Fibroblast of skin of left biceps (primary cell): Measurements from ENCODE around the gene MFAP4.

ENCODE experiments used
- DNase-seq, 2 experiments: peaks; one replicate each; pipeline ENCODE4 v3.0.0-alpha.2; 2013; ENCODE audit warnings: low read depth in 2 of 2

The MFAP4 gene

GRCh38 chr17:19348081-19348650, 38.8 kb downstream of the MFAP4 start:
- DNase-seq, result no peak

DNA sequence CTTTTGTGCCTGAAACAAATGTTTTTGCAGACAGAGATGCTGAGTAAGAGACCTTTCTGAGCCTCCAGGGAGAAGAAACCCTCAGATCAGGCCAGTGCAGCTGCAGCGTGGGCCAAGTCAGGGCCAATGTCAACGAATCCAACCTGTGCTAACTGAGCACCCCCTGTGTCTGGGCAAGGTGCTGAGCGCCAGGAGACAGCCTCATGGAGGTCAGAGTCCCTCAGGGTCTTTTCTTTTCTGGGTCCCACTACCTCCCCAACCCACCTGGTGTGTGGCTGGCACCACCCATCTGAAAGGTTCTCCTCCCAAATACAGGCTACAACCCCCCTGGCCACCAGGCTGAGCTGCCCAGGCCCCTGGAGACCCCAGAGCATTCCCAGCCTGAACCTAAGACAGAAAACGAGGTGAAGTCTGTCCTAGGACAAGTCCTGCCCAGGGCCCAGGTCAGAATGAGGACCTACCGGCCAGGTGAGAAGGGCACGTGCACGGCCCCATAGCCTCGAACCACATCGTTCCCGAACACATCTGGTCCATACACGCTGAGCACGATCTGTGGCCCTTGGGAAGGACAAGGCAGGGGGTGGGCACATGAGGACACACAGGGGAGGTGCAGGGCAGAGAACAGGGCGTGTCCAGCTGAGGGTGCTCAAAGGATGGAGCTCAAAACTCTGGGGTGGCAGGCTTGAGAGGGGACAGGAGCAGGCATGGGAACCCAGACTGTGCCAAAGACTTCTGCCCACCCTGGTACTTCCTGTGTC, 39.5 kb downstream of the MFAP4 start:
- DNase-seq, result no peak

GRCh38 chr17:19346351-19347255, 40.4 kb downstream of the MFAP4 start:
- peak in 1 of 2 experiments; percentile 23 for DNase-seq

- DNase-seq, result no peak
Observed at GRCh38 chr17:19345486-19346350, 41.3 kb downstream of the MFAP4 start.

GRCh38 chr17:19345067-19345460, 41.9 kb downstream of the MFAP4 start:
- no peak for DNase-seq

- DNase-seq, result no peak
Observed at GRCh38 chr17:19344311-19345066, 42.5 kb downstream of the MFAP4 start.

DNA sequence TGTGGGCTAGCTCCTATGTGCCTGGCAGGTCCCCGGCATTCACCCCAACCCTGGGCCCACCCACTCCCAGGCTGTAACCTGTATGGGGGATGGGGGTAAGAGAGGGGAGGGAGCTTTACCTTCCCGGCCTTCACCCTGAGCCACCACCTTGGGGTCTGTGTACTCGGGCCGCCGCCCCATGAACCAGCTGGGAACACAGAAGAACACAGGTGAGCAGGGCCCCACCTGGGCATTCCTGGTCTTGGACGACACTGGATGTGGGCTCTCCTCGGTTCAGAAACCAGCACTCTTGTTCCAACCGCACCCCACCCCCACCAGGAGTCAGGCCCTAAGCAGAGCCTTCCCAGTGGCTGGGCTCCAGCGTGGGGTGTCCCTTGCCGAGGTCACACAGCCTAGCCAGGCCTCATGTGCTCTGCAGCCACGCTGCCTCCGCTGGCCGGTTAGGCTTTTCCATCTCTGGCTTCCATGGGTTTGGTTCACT, 43.3 kb downstream of the MFAP4 start:
- DNase-seq, result no peak

- no peak for DNase-seq
Observed at GRCh38 chr17:19343256-19343630, 43.7 kb downstream of the MFAP4 start.

DNA sequence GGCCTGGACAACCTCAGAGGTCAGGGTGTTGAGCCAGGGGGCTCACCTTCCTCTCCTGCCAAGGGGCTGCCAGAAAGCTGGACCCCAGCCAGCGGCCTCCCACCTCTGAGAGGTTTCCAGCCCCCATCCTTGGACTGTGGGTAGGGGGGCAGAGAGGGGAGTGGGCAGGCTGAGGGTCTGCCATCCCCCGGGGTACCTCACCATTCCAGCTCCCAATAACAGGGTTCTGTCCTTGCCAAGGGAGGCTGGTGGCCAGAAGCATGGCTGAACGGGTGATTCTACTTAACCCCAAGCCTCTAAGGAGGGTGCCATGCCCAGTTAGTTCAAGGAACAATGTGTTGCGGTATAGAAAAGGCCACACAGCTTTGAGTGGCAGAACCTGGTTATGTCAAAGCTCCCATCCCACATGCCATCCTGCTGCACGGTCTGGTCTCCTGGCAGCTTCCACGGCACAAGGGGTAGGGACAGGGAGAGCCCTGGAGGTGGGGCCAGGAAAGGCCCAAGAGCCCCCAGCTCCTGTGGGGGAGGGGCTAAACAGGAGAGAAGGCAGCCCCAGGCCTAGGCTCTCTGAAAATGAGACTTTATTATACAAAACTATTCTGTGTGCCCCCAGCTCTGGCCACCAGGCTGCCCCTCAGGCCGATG, 44.3 kb downstream of the MFAP4 start:
- DNase-seq, result no peak

- peak in 1 of 2 experiments; percentile 7 for DNase-seq
Observed at GRCh38 chr17:19341641-19342610, 45.1 kb downstream of the MFAP4 start.

DNA sequence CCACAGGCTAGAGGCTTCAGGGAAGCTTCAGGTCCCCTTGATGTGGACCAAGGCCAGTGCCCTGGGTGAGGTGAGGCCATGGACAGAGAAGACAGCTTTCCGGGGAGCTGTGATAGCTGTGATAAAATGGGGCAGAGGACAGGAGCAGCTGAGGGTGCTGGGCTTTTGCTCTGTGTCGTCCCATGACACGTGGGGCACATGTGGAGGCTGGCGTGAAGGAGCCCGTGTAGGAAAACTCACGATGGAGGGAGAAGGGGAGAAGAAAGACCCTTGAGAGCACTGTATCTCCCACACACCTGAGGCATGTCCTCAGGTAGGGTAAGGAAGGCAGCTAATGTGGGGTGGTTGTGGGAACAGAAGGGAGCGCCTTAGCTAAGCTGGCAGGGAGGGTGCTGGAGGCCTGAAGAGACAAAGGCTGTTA, 45.8 kb downstream of the MFAP4 start:
- no peak for DNase-seq

DNA sequence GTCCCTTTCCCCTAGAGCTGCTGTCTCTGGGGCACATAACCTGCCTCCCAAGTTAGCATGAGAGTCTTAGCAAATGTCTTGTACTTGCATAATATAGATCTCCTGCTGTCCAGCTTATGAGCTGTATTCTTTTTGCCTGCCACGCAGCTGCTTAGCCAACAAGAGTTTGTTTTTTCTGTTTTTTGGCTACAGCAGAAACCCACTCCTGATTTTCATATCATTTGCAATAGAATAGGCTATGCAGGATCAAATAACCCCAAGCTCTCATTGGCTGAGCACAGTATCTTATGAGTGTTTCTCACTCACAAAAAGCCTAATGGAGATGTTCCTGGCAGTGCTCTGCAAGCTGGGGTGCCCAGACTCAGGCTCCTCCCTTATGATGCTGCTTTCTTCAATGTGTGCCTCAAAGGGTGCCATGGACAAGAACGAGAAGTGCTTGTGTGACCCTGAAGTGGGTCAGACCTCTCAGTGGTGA, 47.6 kb downstream of the MFAP4 start:
- DNase-seq, result no peak

DNA sequence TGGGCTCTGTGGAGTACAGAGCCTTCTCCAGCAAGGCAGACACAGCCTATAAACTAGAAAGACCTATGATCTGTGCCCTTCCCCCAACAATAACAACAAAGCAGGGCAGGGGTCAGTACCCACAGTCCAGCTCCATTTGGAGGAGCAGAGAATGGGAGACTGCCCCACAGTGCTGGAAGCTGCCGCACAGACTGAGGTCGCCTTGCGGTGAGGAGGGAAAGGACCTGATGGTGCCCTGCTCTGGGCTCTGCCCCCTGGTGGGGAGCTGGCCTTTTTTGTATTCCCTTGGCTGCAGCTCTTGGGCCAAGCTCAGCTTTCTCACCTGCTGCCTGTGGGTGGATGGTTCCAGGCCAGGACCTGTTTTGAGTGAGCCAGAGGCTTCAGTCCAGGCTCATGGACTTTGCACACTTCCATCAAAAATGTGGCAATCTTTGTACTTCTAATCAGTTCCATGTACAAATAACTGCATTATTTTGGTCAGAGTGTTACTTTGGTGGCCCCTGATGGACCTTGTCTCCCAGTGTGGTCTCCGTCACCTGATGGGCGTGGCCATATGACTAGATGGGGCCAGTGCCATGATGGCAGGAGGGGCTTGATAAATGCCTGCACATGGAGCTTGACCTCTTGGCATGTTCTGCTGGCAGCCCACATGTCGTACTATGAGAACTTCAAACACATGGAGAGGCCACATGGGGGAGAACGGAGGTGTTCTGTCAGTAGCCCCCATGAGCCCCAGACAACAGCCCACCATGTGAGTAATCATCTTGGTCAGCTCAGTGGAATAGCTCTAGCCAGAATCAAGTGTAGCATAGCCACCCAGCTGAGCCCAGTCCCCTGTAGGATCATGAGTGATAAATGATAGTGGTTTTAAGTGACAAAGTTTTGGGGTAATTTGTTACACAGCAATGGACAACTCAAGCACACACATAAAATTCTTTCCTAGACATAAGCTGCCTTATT, 48.7 kb downstream of the MFAP4 start:
- no peak for DNase-seq

DNA sequence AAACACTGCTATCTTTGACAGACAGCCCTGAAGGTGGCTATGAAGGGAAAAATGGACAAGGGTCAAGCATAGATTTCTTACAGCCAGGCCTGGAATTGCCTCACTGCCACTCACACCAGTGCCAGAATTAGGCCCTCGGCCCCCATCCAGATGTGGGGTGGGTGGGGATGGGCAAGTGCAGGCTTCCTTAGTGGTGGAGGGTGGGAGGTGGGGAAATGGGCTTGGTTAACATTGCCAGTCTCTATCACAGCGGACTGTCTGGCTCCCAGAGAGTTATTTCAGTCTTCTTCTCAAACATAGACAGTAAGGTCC, 49.3 kb downstream of the MFAP4 start:
- DNase-seq, result no peak

DNA sequence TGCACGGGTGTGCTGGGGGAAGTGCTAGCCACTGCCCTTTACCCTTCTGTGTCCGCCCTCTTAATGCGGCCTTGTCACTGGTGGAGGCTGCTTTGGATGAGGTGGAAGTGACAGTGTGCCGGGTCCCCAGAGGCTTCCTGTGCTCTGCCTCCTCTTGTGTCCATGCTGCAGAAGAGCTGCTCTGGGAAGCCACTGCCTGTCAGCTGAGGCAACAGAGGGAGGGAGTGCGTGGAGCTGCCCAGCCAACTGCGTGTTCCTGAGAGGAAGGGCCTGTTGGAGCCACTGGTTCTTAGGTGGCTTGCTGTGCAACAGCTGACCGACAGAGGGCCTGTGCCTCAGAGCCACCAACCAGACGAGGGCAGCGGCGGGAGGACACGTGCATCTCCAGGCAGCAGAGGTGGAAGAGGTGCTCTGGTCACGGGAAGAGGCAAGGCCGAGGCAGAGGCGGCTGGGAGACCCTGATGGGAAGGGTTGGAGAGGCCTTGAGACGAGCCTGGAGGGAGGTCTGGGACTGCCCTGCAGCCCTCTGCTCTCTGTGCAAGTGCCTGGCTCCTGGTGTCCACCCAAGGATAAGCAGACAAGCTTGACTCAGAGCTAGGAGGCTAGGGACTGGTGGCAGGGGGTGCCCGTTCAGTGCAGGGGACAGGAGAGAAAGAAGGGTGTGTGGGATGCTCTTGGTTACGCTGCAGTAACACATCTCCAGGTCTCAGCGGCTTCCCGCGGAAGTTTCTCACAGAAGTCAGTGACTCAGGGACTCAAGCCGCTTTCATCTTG, 49.9 kb downstream of the MFAP4 start:
- DNase-seq, result no peak

GRCh38 chr17:19335951-19336631, 50.9 kb downstream of the MFAP4 start:
- DNase-seq, result no peak

DNA sequence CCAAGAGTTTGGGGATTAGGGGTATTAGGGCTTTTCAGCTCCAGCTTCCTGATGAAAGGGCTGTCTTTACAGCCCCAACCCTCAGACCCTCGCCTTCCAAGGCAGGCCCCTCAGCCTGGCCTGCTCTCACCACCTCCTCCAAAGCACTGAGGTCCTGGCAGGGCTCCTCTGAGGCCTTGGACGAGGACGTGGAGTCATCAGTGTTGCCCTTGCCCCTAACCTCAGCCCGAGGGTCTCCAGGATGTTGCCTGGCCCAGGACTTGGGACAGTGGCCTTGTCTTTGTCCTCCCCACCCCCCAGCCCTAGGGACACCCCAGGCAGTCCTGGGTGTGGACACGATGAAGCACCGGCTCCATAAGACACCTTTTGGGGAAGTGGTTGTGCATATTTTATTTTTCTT, 52.7 kb downstream of the MFAP4 start:
- no peak for DNase-seq
